ENCODE results near the gene UCN3.

UCN3 gene, protein sequence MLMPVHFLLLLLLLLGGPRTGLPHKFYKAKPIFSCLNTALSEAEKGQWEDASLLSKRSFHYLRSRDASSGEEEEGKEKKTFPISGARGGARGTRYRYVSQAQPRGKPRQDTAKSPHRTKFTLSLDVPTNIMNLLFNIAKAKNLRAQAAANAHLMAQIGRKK

DNA sequence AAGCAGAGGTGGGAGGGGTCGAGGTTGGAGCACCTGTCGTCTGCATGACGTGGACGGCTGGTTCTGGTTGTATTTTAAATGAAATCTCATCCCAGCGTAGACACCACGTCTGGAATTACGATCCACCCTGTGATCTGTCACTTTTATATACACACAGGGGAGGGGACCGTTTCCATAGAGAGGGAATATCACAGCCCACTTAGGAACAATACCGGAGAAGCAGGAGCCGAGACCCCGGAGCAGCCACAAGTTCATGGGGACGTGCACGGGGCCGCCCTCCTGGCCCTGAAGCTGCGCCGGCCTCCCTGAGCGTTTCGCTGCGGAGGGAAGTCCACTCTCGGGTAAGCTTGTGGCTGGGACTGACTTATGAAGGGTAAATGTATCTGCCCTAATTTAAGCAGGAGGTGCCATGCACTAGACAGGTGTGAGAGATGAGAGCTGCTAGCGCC is at the start of gene UCN3:
Gene UCN3, plus strand, starts transcription at position 77 of the 449 bp plus-strand sequence. CDS start 8,755 bp downstream, outside the sequence.
- no peak for DNase-seq (ENCODE audit: low read depth in 2 of 2)

DNA sequence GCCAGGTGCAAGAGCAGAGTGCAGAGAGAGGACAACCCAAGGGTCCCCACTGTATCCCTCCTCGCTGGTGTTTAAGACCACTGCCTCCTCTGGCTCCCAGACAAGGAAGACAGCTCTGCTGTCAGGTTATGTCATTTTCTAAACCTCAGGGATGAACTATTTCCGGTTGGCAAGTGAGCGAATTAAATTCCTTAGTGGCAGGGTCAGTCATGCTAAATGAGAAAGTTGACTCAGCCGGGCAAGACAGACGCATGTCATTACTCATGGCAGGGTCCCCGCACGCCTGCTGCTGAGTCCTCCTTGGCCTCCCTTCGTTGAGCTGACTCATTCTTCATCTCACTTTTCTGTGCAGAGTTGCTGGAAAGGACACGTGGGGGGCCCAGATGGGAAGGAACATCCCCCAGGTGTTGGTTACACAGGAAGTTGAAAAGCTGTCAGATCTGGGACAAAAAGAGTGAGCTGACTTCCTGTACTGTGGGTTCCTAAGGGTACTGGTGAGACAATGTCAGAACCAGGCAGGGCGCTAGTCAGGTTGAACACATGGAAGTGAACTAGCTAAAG is 47.1 kb upstream of the UCN3 start:
- peak in 1 of 2 donors; percentile 36 for DNase-seq (ENCODE audit: low read depth in 2 of 2)

DNA sequence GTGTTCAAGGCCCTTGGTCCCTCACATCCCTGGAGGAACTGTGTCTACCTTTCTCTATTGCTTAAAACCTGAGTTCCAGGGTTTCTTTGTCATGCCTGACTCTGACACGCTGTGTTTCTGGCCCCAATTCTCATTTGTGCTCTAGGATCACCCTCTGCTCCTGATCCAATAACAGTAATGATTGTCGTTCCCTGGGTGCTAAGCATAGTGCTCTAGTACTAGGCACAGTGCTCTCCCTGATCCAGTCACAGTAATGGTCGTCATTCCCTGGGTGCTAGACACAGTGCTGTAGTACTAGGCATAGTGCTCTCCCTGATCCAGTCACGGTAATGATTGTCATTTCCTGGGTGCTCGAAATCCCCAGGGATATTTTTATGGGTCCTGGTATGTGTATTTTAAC is 46.6 kb upstream of the UCN3 start:
- no peak for DNase-seq (ENCODE audit: low read depth in 2 of 2)

DNA sequence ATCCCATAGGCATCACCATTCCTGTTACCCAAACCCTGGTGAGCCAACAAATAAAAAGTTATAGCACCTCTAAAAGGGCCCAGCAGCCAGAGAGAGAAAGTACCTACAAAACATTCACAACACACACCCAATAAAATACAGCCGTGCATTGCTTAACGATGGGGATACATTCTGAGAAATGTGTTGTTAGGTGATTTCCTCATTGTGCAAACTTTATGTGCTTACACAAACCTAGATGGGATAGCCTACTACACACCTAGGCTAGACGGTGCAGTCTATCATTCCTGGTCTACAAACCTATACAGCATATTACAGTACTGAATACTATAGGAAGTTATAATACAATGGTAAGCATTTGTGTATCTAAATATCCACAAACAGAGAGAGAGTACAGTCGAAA is 44.9 kb upstream of the UCN3 start:
- DNase-seq (ENCODE audit: low read depth in 2 of 2), result no peak

DNA sequence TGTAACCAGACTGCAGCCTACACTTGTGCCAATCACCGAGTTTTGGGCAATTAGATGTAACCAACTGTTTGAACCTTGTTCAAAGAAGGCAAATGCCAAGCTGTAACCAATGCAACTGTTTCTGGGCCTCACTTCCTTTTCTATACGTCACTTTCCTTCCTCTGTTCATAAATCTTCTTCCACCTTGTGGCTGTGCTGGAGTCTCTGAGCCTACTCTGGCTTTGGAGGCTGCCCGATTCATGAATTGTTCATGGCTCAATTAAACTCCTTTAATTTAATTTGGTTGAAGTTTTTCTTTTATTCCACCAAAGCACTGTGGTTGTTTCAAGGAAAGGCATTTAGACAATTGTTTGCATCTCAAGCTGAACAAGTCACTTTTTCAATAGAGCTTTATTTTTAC is 43.5 kb upstream of the UCN3 start:
- no peak for DNase-seq (ENCODE audit: low read depth in 2 of 2)

DNA sequence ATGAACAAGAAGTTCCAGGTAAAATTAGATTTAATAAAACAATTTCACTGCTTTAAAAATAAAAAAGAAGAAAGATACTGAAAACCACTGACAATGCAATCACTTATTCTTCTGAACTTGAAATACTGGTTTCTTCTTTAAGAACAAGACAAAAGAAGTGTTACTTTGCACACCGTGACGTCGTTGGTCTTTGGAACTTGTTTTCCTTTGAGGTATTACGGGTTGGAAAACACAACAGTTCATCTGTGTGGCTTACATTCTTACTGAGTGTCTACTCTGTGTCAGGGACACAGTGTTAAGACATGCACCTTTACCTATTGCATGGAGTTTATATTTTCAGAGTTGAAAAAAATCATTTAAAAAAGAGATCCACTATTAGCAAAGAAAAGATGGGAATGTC is 41.3 kb upstream of the UCN3 start:
- no peak for DNase-seq (ENCODE audit: low read depth in 2 of 2)

DNA sequence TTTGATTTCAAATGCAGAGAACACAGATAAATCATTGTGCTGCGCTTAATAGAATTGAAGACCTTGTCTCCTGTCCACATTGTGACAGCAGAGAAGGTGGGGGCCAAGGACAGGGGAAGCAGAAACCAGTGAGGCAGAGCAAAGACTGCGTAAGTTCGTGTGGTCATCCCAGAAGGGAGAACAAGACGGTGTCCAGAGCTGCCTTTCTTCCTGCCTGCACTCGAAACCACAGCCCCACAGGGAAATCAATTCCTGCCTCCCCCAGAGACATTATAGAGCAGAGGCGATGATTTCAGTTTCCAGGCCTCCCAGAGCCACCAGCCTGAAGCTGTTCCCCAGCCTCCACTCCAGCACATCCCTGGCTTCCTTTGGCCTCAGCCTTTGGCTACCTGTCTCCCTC is 39.7 kb upstream of the UCN3 start:
- no peak for DNase-seq (ENCODE audit: low read depth in 2 of 2)

DNA sequence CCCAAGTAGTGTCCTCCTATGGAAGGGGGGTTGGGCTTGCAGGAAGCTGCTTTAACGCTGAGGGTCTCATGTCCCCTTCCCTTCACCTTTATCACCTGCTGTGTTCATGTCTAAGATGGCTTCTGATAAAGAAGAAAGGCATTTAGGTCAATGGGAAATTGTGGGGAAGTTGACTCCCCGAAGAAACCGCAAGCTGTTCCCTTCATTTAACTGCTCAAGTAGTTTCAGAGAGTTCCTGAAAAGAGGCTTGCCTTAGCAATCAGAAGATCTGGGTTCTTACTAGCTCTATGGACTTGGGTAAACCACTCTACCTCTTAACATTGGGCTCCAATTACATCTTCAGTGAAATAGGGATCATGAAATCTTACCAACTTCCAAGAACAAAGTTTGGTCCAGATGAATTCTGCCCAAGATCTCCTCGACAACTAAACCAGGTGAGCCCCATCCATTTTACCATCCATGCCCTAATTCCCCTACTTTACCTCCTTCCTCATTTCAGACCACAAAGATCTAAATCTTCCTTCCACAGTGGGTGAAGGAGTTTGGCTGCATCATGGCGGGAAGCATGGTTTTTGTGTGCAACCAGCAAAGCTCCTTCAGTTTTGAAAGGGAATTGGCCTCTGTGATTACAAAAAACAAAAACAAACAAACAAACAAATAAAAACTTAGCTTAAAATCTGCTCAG is 30.4 kb upstream of the UCN3 start:
- no peak for DNase-seq (ENCODE audit: low read depth in 2 of 2)

DNA sequence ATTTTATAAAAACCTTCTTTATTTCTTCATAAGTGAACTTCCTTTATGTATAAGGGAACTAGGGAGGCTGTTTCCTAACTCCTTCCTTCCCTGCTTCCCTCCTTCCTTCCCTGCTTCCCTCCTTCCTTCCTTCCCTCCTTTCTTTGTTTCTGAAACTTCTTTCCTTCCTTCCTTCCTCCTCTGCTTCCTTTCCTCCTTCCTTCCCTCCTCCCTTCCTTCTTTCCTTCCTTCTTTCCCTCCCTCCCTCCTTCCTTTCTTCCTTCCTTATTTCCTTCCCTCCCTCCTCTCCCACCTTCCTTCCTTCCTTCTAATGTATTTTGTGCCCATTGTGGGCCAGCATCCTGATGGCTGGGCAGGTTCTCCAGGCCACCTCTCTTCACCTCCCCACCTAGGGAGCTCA is 26.8 kb upstream of the UCN3 start:
- DNase-seq (ENCODE audit: low read depth in 2 of 2), result no peak

DNA sequence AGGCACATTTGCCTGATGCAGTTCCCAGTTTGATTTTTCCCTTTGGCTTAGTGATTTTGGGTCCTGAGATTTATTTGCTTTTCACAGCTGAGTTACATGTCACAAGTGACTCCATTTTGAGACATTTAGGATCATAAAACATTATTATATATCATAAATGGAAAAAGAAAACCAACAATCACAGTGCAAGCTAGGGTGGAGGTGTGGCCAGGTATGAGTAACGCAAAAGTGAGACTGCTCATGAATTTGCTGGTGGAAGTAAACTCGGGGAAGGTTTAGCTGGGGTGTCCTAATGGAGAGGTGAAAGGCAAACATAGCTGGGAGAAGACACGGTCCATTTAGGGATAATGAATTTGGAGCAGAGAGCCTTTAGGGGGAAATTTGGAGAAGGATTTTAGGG is 21.7 kb upstream of the UCN3 start:
- no peak for DNase-seq (ENCODE audit: low read depth in 2 of 2)

DNA sequence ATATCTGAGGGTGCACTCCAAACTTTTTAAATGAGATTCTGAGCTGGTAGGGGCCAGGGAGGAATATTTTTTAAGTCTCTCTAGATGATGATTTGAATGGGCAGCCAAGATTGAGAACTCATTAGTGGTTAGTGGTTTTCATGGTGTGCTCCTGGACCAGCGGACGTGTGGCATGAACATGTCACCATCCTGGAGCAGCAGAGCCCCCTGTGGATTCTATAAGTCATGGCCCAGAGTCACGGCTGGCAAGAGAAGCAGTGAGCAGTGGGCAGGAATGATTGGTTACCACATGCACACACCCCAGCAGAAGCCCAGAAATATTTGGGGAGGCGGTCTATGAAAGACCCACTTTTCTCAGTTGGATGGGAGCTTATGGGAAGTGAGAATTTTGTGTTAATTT is 21.2 kb upstream of the UCN3 start:
- DNase-seq (ENCODE audit: low read depth in 2 of 2), result no peak

DNA sequence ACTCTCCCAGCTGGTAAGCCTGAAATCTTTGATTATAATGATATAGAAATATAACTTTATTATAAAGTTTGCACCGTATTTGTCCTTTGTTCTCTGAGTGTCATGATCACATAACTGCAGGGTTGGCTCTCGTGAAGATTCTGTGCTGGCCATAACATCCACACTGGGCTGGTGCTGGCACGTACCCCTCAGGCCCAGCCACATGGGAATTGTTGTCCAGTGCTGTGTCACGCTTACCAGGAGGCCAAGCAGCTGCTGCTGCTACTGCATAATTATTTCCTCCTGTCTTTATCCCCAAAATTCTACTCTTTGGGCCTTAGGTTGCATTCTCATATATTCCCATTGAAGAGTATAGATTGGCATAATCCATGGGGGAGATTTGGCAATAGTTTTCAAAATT is 20.8 kb upstream of the UCN3 start:
- no peak for DNase-seq (ENCODE audit: low read depth in 2 of 2)

DNA sequence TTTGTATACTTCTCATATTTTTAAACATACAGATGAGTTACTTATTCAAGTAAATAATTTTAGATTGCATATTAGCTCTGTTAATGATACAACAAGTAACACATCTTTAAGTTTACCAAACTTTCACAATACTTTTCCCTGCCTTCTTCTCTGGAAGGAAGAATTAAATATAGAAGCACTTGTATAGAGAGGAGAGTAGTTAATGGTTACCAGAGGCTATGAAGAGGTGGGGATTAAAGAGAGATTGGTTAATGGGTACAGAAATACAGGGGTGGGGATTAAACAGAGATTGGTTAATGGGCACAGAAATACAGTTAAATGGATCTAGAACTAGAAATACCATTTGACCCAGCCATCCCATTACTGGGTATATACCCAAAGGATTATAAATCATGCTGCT is 20.0 kb upstream of the UCN3 start:
- DNase-seq (ENCODE audit: low read depth in 2 of 2), result no peak

DNA sequence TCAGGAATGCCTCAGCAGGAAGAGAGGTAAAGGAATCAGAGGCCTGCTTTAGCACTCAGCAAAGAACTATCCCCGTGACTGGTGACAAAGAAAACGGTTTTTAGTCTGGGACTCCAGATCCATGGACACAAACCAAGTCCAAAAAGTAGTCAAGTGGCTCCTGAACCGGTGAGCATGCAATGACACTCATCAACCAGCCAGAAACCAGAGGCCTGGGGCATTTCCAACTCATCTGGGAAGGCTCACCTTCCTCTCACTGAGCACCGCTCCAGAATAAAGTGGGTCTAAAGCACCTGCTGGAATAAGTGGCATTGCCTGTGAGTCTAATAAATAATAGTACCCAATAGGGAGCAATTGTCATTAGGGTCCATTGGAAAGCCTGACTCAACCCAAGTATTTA is 17.9 kb upstream of the UCN3 start:
- no peak for DNase-seq (ENCODE audit: low read depth in 2 of 2)

DNA sequence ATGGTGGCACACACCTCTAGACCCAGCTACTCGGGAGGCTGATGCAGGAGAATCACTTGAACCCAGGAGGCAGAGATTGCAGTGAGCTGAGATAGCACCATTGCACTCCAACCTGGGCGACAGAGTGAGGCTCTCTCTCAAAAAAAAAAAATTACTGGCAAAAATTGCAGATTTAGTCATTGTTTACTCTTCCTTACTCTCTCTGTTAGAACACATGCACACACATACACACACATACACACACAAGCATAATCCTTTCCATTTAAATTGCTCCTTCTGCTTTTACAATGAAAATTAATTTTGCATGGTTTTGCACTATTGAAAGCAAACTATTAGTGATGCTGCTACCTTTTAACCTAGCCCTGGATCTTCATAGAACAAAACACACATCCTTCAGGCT is 15.4 kb upstream of the UCN3 start:
- no peak for DNase-seq (ENCODE audit: low read depth in 2 of 2)

DNA sequence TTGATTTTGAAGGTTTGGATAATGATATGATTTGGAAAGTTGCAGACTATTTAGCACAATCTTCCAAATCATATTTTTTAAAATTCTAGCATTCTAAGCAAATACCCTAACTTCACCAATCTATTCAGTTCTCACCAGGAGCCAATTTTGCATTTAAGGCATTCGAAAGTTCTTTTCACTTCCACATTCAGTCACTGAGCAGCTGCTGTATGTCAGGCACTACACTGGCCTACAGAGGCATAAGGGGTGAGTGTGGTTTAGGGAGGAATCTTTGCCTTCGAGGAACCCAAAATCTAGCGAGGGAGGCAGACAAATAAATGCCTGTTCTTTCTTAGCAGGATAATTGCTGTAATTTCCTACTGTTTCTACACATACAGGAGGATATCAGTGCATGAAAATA is 10.7 kb upstream of the UCN3 start:
- DNase-seq (ENCODE audit: low read depth in 2 of 2), result no peak

DNA sequence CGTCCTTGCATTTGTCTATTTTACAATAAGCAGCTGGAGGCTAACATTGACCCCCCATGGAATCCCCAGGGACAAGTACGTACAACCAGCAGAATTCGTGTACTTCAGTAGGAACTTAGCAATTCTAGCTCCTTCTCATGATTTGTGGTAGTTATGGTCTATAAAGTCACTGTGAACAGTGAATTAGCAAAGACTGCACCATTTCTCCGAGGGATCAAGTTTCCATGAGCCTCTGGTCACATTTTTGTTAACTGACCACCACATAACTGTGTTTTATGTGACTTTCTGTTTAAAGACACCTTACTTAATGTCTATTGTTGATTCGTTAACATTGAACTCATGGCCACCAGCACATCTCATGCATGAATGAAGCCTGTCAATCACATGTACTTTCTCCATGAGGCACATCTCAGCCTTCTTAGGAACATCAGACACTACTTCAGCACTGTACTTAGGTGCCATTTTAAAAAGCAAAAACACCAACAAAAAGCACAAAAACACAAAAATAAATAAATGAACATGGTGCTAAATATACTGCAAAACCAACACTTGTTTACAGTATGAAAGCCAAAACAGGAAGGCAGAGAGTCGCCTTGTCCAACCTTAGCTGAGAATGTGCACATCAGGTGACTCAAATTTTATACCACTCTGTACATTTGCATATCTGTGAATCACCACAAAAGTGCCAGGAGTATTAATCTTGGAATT is 9.0 kb upstream of the UCN3 start:
- no peak for DNase-seq (ENCODE audit: low read depth in 2 of 2)

DNA sequence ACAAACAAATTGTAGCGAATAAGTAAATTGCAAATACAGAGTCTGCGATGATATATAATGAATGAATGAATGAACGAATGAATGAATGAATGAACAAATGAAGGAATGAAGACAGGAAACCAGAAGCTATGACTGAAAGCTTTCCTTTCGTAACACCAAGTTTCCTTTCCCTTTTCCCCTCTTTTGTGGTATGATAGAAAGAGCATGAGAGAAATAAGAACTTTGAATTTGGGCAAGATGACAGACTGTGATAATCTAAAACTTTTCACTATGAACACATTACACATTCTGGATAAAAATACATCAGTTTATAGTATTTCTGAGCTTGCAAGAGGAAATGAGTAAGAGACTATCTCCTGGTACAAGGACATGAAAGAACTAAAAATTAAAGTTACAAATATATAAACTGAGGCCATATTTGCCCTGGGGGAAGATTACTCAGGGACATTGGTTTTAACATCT is 8.4 kb upstream of the UCN3 start:
- no peak for DNase-seq (ENCODE audit: low read depth in 2 of 2)

DNA sequence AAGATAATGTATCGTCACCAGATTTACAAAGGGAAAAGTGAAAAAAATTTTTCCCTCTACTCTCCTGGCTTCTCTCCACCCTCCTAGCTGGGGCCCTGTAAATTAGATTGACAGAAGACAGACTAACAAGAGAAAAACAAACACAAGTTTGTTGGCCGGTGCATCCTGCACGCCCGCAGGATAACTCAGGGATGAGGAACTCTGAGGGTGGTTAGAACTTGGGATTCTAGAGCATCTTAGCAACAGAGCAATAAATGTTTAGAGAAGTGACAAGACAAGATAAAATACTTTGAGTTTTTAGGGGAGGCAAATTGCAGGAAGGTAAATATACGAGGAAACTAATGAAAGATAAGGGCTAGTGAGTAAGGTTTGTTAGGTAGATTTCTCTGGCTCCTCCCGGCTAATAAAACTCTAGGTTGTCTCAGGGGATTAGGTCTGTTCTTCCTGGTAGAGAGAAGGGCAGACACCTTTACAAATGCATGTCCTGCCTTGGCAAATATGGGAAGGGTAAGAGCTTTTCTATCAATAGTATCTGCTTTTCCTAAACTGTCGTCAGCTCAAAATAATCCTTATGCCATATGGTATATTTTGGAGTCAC is 4.3 kb upstream of the UCN3 start:
- no peak for DNase-seq (ENCODE audit: low read depth in 2 of 2)

DNA sequence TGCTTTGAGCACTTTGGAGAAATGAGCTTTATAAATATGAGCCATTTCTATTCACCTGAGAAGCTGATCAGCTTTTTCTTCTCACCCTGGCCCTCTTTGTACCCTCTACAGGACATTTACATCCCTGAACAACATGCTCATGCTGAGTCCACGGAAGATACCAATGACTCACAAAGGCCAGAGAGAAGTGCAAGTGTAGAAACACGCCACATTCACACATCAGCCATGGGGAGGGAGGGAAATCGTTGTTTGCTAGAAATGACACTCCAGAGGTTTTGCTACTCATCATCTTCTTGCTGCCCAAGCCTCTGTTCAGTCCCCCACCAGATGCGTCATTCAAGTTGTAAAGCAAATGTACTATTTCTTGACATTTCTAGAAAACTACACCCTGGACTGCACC is 2.8 kb upstream of the UCN3 start:
- no peak for DNase-seq (ENCODE audit: low read depth in 2 of 2)

DNA sequence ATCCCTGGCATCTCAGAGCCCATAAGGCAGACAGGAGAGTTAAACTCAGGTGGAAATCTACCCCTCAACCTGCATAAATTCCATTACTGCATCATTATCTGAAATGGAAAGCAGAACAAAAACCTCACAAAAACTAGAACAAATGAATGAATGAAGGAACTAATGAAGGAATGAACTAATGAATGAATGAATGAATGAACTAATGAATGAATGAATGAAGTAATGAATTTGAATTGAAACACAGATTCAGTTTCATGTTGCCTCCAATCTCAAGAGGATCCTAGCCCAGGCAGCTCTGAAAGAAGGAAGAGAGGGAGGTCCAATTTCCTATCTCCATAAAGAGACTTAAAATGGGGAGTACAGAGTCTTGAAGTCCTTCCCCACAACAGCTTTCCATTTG is 1.9 kb upstream of the UCN3 start:
- DNase-seq (ENCODE audit: low read depth in 2 of 2), result no peak

DNA sequence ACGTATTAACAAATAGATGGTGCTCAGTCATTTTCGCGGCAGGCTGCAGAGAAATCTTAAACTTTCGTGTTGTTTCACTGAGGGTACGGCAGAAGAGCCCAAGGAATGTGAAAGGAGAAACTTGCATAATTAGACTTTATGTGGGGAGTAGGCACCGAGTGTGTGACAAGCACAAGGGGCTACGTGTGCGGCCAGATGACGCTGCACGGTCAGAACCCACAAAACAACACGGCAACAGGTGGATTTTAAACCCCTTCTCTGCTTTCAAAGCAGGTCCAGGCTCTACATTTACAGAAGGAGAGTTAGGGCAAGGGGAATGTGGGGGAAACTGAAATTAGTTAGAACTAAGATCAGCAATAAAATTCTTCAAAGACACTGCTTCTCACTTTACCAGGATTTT is 392 bp upstream of the UCN3 start:
- no peak for DNase-seq (ENCODE audit: low read depth in 2 of 2)

DNA sequence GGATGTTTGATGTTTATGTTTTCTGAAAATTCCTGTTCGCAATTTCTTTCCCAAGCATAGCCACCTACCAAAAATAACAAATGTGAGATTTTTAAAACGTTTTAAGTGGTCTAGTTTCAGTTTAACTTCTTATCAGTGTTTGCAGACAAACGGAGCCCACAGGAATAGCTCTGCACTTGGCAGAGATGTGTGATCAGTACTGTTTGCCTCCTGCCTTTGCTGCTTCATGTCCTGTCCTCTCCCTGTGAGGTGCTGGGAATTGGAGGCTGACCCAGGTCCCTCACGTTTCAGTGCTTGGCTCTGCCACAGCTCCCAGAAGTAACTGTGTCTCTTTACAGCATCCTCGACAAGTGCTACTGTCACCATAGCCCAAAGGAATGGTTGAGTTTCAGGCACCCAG is 1.2 kb downstream of the UCN3 start:
- no peak for DNase-seq (ENCODE audit: low read depth in 2 of 2)

Measured in stimulated activated CD8-positive, alpha-beta memory T cell treated with anti-CD3 and anti-CD28 coated beads, Interleukin-2, amount 100 ng/mL, for 1 hour (primary cell).